HG03571 (cell line): ENCODE results near the gene SEPTIN8.

Experiments used
- ATAC-seq: cut with Tn5 transposase; IDR thresholded peaks from one replicate; pipeline ENCODE4 v1.9.1; 2021; ENCODE audit not compliant: unreplicated experiment

The SEPTIN8 gene

DNA sequence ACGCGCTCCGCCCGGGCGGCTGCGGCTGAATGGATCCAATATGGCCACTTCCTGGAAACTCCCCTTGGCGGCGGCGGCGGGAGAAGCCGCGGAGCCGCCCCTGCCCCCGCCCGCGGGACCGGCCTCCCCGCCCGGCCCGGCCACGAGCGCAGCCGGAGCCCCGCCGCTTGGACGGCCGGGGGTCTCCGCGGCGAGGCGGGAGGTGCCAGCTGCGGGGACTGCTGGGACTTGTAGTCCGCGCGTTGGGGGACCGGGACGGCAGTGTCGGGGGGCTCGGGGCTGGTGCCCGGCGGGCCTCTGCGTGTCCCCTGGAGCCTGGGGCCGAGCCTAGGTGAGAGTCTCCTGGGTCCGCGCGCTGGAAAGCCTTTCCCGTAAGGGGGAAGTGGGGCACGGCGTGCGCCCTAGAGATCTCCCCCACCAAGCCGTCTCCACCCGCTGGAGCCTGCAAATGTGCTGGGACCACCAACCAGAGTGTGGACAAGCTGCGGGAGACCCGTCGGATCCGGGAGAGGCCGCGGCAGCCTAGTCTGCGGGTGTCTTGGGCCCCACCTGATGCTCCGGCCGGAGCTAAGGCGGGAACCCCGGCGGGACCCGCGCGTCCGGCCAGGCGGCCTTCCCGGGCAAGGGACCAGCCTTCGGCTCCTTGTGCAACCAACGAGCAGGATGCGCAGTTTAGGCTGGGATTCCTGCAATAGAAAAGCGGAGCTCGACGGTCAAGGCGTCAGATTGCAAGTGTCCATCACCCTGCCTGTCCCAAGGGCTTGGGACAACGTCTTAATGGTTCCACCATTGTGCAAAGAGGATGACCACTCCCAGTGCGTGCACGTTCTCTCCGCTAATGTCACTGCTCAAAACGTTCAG is at the start of gene SEPTIN8:
SEPTIN8 (minus strand) TSS at position 31 of the 861 bp plus-strand sequence. CDS start 102 bp downstream, outside the sequence.
- peak; percentile 57 for ATAC-seq

GRCh38 chr5:132826424-132827082 is 49.5 kb upstream of the SEPTIN8 start:
- ATAC-seq: no peak

DNA sequence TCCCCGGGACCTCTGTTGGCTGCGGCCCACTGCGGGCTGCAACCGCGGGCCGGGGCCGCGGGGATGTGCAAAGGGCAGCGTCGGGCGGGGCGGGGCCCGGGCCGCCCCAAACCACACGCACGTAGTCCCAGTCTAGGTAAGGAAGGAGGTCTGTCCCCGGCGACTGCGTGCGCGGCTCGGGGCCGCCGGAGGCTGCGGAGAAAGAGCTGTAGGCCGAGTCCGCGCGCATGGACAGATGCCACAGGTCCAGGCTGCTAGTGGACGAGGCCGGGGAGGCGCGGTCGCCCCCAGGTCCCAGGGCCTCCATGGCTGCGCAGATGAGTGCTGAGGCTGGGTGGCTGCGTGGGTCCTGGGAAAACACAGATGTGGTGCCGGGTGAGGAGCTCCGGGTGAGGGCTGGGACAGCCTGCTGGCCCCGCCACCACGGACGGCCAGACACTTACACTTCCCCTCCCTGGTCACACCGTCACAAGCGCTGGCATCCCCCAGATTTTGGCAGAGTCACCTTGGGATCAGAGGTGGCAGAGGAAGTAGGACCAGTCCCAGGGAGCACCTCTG is 48.9 kb upstream of the SEPTIN8 start:
- no peak for ATAC-seq

GRCh38 chr5:132825033-132825833 is 48.2 kb upstream of the SEPTIN8 start:
- ATAC-seq: no peak

- no peak for ATAC-seq
These were observed 47.4 kb upstream of the SEPTIN8 start for GRCh38 chr5:132824426-132824825.

DNA sequence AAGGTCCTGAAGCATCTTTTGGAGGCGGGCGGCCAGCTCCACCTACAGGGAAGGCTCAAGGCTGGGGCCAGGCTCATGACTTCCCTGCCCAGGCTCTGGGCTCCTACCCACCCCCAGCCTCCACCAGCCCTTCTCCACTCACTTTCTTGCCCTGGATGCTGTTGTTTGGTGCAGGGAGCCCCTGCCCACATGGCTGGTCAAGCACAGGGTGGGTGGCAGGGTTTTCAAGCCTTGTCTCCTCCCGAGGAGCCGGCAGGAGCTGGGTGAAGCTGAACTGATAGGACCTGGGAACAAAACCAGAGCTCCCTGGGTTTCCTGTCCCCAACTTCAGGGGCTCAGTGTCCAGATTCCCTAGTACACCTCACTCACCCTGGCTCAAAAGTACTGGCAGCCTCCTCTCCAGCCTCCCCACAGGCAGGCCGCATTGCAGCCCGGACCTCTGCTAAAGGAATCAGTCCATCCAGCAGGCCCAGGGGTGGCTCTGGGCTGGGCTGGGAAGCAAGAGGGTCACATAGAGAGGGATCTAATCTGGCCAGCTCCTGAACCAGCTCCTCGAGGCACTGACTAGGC is 46.5 kb upstream of the SEPTIN8 start:
- ATAC-seq: no peak

DNA sequence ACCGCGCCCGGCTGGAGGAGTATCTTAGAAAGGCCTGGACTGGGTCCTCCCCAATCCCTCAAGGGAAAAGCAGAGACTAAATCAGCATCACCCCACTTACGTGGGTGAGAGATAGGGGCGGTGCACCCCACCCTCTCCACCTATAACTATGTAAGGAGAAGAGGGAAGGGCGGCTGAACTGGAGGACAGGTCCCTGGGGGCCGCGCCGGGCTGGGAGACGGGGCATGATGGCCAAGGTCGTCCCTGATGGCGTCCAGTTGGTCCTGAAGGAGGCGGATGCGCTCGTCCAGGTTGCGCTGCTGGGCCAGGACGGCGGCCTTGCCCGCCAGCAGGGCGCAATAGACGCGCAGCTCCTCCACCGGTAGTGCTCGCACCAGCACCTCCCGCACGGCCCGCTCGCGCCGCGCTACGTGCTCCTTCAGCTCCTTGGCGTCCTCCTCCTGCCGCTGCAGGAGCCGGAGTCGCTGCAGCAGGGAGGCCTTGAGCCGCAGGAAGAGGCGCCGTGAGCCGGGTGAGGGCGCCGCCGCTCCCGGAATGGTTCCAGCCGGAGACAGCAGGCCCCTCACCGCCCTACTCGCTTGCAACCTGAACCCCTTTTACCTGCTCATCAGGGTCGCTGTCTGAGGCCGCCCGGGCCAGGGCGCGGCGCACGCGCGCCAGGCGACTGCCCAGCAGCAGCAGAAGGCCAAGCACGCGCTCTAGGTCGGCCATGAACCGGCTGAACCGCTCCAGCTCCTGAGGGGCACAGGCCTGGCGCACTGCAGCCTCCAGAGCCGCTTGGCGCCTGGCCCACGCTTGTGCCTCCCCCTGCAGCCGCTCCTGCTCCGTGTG is 45.8 kb upstream of the SEPTIN8 start:
- no peak for ATAC-seq

DNA sequence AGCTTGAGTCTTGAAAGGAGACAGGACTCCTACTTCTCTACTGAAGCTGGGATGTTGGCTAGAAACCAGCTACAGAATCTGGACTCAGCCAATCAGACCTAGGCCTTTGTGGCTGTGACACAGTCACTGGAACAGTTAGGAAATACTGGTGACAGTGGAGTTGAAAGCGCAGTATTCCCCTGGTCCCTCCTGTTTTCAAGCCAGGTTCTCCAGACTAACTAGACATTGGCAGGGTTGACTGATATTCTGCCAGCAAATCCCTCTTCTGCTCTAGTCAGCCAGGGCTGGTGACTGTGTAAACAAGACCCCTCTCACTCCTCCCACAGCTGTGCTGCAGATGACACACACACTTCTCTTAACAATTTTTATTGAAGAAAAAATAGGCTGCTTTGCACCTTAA is 44.8 kb upstream of the SEPTIN8 start:
- no peak for ATAC-seq

DNA sequence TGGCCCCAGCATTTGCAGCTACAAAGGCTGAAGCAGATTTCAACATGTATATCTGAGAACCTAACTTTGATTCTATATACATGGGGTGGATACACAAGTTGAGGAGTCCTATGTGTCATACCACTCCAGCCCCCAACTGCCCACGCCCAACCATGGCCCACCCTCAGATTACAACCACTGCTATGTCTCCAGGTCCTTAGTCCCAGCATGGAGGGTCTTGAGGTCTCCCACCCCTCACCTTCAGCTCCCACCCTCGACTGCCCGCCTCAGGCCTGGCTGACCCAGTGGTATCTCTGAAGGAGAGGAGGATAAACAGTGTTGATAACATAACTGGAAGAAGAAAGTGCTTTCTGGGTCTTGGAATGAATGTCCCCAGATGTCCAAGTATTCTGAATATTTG is 44.3 kb upstream of the SEPTIN8 start:
- no peak for ATAC-seq

DNA sequence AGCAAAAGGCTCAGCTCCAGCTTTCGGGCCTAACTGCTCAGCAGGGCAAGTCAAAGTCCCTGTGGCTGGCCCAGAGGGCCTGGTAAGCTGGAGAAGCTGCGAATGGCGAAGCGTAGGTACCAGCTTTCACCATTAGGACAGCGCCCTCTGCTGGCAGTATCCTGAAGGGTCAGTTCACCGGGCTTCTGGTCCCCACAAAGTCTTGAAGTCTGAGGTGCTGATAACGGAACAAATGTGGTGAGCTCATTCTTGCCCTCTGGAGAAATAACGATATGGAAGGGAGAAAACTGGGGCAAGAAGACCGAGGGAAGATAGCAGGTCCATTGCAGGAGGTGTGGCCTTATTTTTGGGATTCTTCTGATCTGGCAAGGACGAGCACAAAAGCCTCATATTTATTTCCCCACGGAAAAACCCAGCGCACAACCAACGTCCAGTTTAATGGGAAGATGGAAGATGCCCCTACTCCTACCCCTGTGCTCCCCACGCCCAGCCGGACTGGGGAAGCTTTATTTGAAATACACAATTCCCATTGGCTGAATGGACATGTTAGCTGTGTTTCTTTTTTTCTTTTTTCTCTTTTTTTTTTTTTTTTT is 43.2 kb upstream of the SEPTIN8 start:
- peak; percentile 63 for ATAC-seq

DNA sequence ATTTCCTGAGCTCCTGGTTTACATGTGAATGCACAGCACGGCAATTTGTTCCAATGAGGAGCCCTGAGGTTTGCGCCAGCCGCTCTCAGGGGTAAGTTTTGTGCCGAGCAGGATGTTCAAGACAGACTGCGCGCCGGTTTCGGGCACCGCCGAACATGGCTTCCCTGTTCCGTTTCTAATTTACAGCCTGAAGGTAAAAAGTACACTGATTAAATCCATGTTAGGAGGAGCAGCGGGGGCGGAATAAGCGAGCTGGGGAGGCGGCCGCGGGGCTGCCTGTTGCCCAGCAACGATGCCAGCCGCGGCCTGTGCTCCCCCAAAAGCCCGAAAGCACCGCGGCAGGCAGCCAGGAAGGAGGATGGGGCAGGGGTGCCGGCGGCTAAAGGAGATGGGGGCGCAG is 42.4 kb upstream of the SEPTIN8 start:
- no peak for ATAC-seq

- ATAC-seq: no peak
These were observed 40.0 kb upstream of the SEPTIN8 start for GRCh38 chr5:132817011-132817410.

DNA sequence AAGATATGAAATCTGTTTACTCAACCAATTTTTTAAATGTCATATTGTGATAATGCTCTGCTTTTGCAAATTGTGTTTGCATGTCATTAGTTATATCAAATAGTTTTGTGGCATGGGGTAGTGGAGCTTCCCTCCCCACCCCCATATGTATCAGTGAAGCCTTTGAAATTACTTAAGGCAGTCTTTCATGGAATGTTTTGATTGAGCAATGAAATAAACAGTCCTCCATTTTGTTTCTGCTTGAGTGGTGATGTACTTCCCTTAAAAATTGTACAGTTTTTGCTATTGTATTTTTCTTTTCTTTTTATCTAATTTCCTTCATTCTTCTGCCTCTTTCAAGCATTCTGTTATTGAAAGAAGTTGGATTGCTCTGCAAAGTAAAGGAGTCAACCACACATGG is 39.5 kb upstream of the SEPTIN8 start:
- no peak for ATAC-seq

DNA sequence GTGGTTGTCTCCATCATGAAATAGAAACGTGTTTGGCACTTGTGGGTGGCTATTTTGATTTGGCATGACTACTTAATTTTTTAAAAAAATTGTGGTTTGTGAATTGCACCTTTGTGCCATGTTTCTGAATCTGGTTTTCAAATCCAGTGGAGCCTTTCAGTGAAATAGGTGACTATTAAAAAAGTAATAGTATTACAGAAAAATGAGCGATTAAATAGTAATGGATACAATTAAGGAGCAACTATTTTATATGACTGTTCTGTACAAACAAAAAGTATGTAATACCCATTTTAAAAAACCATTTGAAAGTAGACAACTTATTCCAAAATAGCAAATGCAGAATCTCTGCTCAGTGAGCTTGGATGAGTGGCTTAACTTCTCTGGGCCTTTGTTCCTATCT is 39.0 kb upstream of the SEPTIN8 start:
- no peak for ATAC-seq

- no peak for ATAC-seq
These were observed 38.4 kb upstream of the SEPTIN8 start for GRCh38 chr5:132815454-132815853.

DNA sequence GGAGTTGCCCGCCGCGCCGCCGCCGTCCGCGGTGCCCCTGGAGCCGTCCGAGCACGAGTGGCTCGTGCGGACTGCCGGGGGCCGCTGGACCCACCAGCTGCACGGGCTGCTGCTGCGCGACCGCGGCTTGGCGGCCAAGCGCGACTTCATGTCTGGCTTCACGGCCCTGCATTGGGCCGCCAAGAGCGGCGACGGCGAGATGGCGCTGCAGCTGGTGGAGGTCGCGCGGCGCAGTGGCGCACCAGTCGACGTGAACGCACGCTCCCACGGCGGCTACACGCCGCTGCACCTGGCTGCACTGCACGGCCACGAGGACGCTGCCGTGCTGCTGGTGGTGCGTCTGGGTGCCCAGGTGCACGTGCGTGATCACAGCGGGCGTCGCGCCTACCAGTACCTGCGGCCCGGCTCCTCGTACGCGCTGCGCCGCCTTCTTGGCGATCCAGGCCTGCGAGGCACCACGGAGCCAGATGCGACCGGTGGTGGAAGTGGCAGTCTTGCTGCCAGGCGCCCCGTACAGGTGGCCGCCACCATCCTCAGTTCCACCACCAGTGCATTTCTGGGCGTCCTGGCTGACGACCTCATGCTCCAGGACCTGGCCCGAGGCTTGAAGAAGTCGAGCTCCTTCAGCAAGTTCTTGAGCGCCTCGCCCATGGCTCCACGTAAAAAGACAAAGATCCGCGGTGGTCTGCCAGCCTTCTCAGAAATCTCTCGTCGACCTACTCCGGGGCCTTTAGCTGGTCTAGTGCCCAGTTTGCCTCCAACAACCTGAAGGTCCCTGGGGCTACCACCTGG is 37.7 kb upstream of the SEPTIN8 start:
- no peak for ATAC-seq

DNA sequence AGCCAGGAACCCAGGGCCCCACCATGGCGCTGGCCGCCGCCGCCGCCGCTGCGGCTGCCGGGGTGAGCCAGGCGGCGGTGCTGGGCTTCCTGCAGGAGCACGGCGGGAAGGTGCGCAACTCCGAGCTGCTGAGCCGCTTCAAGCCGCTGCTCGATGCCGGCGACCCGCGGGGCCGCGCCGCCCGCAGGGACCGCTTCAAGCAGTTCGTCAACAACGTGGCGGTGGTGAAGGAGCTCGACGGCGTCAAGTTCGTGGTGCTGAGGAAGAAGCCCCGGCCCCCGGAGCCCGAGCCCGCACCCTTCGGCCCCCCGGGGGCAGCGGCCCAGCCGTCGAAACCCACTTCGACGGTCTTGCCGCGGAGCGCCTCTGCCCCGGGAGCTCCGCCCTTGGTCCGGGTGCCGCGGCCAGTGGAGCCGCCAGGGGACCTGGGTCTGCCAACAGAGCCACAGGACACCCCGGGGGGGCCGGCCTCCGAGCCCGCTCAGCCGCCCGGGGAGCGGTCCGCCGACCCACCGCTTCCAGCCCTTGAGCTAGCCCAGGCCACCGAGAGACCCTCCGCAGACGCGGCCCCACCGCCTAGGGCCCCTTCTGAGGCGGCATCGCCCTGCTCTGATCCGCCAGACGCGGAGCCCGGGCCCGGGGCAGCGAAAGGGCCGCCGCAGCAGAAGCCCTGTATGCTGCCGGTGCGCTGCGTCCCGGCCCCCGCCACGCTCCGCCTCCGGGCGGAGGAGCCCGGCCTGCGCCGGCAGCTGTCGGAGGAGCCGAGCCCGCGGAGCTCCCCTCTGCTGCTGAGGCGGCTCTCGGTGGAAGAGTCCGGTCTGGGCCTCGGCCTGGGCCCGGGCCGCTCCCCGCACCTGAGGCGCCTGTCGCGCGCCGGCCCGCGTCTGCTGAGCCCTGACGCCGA is 36.8 kb upstream of the SEPTIN8 start:
- no peak for ATAC-seq
